Calu3 (cell line): ENCODE measurements around the gene ANXA10. TPM values are rescaled to one million over a fixed set of nuclear protein-coding genes. Genes with fewer than 3 reads are reported as not detected.

Experiments used
- BruUV-seq: library from RNA; stranded (reverse); fragments of 400-500 nt; replicated peaks from 2 replicates; lab custom pipeline; 2021; lab: Mats Ljungman, UMichigan
- CTCF ChIA-PET: fragments of 300-600 bp; sonication (Branson Sonifier 250); formaldehyde crosslinking; loops from one replicate; lab custom pipeline; 2022; ENCODE audit warnings: antibody characterized with exemption; lab: Charles Lee
- DNase-seq: peaks from one replicate; pipeline ENCODE4 v3.0.0; 2022
- H3K27ac Mint-ChIP-seq: one replicate; pipeline ENCODE4 v1.8.0; 2022; ENCODE audit warnings: mixed read lengths; ENCODE audit not compliant: unreplicated experiment
- H3K27me3 Mint-ChIP-seq: one replicate; pipeline ENCODE4 v1.8.0; 2022; ENCODE audit warnings: mixed read lengths; ENCODE audit not compliant: unreplicated experiment
- H3K36me3 Mint-ChIP-seq: one replicate; pipeline ENCODE4 v1.8.0; 2022; ENCODE audit warnings: mild to moderate bottlenecking, moderate library complexity, mixed read lengths; ENCODE audit not compliant: insufficient read depth, unreplicated experiment
- H3K4me1 Mint-ChIP-seq: one replicate; pipeline ENCODE4 v1.8.0; 2022; ENCODE audit warnings: mild to moderate bottlenecking, low read depth, mixed read lengths; ENCODE audit not compliant: unreplicated experiment
- H3K4me3 Mint-ChIP-seq: one replicate; pipeline ENCODE4 v1.8.0; 2022; ENCODE audit warnings: mild to moderate bottlenecking, low read depth, moderate library complexity, mixed read lengths; ENCODE audit not compliant: unreplicated experiment
- H3K9me3 Mint-ChIP-seq: one replicate; pipeline ENCODE4 v1.8.0; 2022; ENCODE audit warnings: low read depth, mixed read lengths; ENCODE audit not compliant: unreplicated experiment
- intact Hi-C: fragments of 100-400 bp; cut with micrococcal nuclease; formaldehyde crosslinking; loops from one replicate; pipeline ENCODE4 v1.10.0; 2022; ENCODE audit not compliant: unreplicated experiment
- total RNA-seq: library from RNA; stranded (reverse); gene quantifications from 2 replicates; pipeline ENCODE4 v1.2.3, GENCODE V29; 2022
- TF ChIP-seq, protein P1 (sequence below): fragments of 200-600 bp; IDR thresholded peaks from one replicate; pipeline ENCODE4 v1.8.0; 2022; ENCODE audit warnings: antibody characterized with exemption; ENCODE audit not compliant: unreplicated experiment

Gene ANXA10
- total RNA-seq, 1 experiment from 2014 or later = 43.2 TPM

DNA sequence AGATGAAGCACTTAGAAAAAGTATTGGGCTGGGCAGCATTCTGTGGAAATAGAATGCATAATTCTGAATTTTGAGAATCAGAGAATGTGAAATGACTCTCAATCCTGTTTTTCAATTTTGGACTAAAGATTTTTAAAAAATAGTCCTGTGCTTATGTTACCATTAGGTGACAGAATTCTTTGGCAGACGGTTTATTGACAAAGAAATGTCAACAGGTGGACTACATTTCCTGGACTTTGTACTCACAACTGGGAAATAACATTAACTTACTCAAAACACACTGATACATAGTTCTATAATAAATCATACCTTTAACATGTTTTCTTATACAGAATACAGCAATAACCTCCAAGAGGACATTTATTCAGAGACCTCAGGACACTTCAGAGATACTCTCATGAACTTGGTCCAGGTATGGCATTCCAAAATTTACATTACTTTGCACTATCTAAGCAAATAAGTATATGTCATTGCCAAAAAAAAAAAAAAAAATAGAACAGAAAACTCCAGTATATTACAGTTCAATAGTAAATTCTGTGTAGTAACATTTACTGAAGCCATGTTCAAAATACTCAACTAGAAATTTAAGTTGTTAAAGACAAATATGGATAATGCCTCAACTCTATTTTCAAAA lies 72.7 kb downstream of the ANXA10 start:
- BruUV-seq = no TSS peak
- intact Hi-C loops = no loop called here
- H3K27ac Mint-ChIP-seq = no peak overlapping the region
- TF ChIP-seq, protein P1, sequence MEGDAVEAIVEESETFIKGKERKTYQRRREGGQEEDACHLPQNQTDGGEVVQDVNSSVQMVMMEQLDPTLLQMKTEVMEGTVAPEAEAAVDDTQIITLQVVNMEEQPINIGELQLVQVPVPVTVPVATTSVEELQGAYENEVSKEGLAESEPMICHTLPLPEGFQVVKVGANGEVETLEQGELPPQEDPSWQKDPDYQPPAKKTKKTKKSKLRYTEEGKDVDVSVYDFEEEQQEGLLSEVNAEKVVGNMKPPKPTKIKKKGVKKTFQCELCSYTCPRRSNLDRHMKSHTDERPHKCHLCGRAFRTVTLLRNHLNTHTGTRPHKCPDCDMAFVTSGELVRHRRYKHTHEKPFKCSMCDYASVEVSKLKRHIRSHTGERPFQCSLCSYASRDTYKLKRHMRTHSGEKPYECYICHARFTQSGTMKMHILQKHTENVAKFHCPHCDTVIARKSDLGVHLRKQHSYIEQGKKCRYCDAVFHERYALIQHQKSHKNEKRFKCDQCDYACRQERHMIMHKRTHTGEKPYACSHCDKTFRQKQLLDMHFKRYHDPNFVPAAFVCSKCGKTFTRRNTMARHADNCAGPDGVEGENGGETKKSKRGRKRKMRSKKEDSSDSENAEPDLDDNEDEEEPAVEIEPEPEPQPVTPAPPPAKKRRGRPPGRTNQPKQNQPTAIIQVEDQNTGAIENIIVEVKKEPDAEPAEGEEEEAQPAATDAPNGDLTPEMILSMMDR = no peak
- CTCF ChIA-PET = no interaction called here
- no peak for DNase-seq
- peaks cover 8% of the 10 kb centered on the region for H3K4me1 Mint-ChIP-seq
- H3K9me3 Mint-ChIP-seq = no peaks in the 10 kb centered on the region
- no peak overlapping the region for H3K4me3 Mint-ChIP-seq
- peaks cover 6% of the 10 kb centered on the region for H3K36me3 Mint-ChIP-seq
- H3K27me3 Mint-ChIP-seq = no peaks in the 10 kb centered on the region

DNA sequence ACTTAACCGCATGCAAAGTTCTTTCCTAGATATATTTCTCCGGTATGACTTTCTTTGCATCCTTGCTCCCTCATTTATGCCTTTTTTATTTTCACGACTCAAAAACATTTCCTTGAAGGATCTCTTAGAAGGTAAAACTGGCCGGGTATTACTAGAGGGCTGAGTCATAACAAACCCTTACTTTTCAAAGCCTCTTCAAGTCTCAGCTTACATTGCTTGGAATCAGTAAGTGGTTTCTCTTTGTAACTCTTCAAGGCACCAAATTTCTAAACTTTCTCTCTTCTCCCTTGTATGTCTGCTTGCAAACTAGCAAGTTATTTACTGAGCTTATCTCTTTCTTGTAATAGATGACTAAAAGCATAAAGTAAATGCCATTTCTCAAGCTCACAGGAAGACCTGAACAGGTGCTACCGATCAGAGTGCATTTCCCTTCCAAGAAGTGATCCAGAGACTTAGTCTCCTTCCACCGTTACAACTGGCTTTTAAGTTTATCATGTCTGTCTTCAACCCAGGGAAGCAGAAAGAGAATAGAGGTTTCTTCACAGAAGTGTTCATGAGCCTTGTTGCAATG lies 75.5 kb downstream of the ANXA10 start:
- Mint-ChIP-seq H3K27ac (no peak overlapping the region), H3K9me3 (no peaks in the 10 kb centered on the region), H3K4me3 (no peak overlapping the region), H3K4me1 (peaks cover 8% of the 10 kb centered on the region), H3K27me3 (no peaks in the 10 kb centered on the region), H3K36me3 (peaks cover 6% of the 10 kb centered on the region)
- no TSS peak for BruUV-seq
- CTCF ChIA-PET = no interaction called here
- TF ChIP-seq, protein P1 = no peak
- DNase-seq = no peak
- intact Hi-C loops = no loop called here

DNA sequence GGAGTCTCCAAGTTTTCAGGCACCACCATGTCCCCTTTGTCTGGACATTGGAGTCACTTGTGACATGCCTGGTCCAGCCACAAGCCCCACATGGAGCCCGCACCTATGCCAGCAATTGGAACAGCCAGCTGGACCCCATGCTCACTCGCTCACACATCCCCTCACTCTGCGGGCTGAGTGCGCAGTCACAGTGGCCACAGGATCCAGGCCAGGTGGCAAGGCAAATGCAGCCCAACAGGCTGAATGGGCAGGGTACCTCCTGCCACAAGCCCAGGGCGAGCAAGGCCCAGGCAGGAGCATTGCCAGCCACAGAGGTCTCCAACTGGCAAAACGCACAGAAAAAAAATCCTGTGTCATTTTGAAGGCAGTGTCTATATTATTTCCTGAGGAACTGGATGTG lies 82.0 kb downstream of the ANXA10 start:
- H3K27ac Mint-ChIP-seq = no peak overlapping the region
- DNase-seq = no peak
- H3K4me1 Mint-ChIP-seq = no peaks in the 10 kb centered on the region
- H3K36me3 Mint-ChIP-seq = no peaks in the 10 kb centered on the region
- CTCF ChIA-PET = no interaction called here
- intact Hi-C loops = no loop called here
- no peaks in the 10 kb centered on the region for H3K9me3 Mint-ChIP-seq
- TF ChIP-seq, protein P1 = no peak
- no peak overlapping the region for H3K4me3 Mint-ChIP-seq
- BruUV-seq = no TSS peak
- H3K27me3 Mint-ChIP-seq = no peaks in the 10 kb centered on the region

DNA sequence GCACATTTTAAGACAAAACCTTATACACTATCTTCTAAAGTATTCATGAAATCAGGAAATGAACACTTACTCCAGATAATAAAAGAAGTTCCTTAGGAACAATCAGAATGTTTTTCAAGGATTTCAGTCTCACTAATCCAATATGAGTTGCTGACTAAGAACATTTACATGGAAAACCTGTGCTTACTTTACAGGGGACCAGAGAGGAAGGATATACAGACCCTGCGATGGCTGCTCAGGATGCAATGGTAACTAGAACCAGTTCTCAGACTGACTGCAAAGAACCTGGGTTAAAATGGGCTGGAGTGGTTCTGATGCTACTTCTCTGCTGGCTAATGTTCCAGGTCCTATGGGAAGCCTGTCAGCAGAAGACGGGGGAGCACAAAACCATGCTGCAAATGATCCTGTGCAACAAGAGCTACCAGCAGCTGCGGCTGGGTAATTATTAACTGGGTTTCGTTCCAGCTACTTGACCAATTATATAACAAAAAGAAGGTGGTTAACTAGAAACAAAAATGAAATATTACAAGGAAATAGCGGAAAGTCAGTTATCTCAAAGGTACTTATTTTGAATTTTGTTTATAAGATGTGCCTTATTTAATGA lies 85.3 kb downstream of the ANXA10 start:
- peak; percentile 5 for DNase-seq
- no peaks in the 10 kb centered on the region for H3K9me3 Mint-ChIP-seq

More for the DNA sequence above, 85.3 kb downstream of the ANXA10 start:
- CTCF ChIA-PET = no interaction called here
- Mint-ChIP-seq H3K27me3 (no peaks in the 10 kb centered on the region), H3K27ac (no peak overlapping the region), H3K4me3 (no peak overlapping the region), H3K4me1 (no peaks in the 10 kb centered on the region), H3K36me3 (no peaks in the 10 kb centered on the region)
- intact Hi-C loops = no loop called here
- no TSS peak for BruUV-seq
- TF ChIP-seq, protein P1 = no peak
